ENCODE measurements around the gene IL13RA1. TPM values are rescaled to one million over a fixed set of nuclear protein-coding genes. Genes with fewer than 3 reads are reported as not detected.

The IL13RA1 gene
- total RNA-seq, 4 donors from 2014 or later, result 44.9 to 77.8 (median 71.0) TPM

DNA sequence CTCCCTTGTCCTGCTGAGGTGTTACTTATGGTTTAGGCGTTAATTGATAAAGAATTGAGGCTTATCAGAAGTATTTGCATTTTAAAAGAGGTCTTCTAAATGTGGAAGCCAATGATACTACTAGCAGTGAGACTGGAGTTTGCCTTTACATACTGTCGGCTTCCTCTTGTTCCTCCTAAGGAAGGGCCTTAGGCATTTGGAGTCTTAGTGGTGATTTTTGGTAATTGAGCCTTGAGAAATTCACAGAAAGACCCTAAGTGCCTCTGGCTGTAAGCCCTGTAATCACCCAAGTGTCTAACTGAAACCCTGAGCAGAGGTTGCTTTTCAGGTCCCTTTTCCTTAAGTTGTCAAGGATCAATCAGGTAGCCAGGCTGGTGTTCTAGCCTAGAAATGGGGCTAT lies 14.8 kb downstream of the IL13RA1 start:
- no peak for DNase-seq (ENCODE audit: low spot score)
- no peak for ATAC-seq (ENCODE audit: low FRiP score)
- no peak for TF ChIP-seq CTCF (IDR thresholded peaks at IDR 0.05)

- no peak for TF ChIP-seq CTCF (IDR thresholded peaks at IDR 0.05)
- DNase-seq (ENCODE audit: low spot score), result no peak
- peak; percentile 66 for ATAC-seq (ENCODE audit: low FRiP score)
Measured at GRCh38 chrX:118745570-118745969, 18.2 kb downstream of the IL13RA1 start.

DNA sequence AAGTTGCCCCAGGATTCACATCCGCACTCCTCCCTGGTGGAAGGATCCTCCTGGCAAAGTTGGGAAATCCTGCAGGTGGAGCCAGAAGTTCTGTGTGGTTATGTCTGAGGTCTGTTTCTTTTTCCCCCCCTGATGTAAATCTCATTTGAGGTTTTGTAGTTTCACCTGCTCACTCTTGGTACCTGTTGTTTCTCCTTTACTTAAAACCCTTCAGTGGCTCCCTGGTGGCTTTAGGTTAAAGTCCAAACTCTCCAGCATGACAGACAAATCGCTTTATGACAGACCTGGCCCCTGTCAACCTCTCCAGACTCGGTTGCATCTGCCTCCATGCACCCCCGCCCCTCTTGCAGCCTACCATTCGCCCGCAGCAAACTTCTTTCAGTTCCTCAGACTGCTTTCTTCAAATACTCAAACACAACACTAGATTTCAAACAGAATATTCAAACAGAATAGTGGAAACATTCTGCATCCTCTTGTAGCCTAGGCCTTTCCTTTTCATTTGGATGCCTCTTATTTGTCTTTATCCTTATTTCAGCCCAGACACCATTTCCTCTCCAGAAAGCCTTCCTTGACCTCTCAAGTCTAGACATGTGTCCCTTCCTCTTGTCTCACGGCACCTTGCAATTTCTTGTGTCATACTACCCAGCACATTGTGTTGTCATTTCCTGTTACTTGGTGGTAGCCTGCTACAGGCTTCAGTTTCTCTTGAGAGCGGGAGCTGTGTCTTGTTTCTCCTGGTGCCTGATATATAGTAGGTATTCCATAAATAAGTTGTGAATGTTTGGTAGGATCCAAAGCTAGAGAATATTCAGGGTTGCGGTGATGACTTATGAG lies 24.8 kb downstream of the IL13RA1 start:
- ATAC-seq (ENCODE audit: low FRiP score), result no peak
- no peak for TF ChIP-seq CTCF (IDR thresholded peaks at IDR 0.05)
- DNase-seq (ENCODE audit: low spot score), result no peak

DNA sequence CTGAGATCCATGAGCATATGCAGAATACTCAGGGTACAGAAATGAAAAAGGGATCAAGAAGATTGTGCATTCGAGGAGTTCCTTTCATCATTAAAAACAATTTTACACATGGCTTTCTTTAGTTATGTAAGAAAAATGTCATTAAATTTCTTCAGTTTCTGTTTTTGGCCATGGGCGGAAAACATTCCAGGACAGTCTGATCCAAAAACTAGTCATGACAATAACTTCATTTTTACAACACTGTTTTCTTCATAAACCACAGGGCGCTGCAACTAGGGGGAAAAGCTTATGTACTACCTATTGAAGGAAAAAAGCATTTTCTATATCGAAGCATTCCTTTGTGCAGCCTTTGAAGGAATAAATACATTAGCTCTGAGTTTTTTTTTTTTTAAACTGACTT lies 28.2 kb downstream of the IL13RA1 start:
- no peak for TF ChIP-seq CTCF (IDR thresholded peaks at IDR 0.05)
- no peak for ATAC-seq (ENCODE audit: low FRiP score)
- no peak for DNase-seq (ENCODE audit: low spot score)

DNA sequence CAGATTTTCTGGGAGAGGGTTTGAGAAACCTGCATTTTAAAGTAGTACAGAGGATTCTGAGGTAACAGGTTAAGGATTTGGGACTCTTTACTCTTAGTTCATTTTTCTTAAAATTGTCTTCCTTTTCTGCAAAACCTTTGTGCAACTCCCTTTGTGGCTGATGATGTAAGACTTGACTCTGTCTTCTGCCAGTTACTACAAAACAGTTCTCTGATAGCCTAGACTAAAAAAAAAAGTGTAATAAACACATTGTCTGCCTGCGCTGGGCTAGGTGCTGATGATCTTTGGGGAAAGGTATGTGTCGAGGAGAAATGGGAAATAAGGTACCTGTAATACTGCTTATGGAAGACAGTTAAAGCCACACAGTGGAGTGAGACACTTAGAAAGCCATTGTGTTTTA lies 28.7 kb downstream of the IL13RA1 start:
- ATAC-seq (ENCODE audit: low FRiP score) (no peak), DNase-seq (ENCODE audit: low spot score) (no peak)
- TF ChIP-seq CTCF (IDR thresholded peaks at IDR 0.05), result no peak

GRCh38 chrX:118758511-118758910 lies 31.1 kb downstream of the IL13RA1 start:
- no peak for TF ChIP-seq CTCF (IDR thresholded peaks at IDR 0.05)
- DNase-seq (ENCODE audit: low spot score) (no peak), ATAC-seq (ENCODE audit: low FRiP score) (no peak)

DNA sequence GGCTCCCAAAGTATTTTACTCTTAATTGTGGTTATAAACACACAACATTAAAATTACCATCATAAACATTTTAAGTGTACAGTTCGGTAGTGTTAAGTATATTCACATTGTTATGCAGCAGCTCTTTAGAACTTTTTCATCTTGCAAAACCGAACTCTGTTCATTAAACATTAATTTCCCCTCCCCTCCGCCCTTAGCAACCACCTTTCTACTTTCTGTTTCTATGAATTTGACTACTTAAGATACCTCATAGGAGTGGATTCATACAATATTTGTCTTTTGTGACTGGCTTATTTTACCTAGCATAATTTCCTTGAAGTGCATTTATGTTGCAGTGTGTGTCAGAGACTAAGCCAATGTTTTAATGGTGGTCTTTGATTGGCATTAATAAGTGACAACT lies 32.6 kb downstream of the IL13RA1 start:
- no peak for ATAC-seq (ENCODE audit: low FRiP score)
- no peak for DNase-seq (ENCODE audit: low spot score)
- no peak for TF ChIP-seq CTCF (IDR thresholded peaks at IDR 0.05)
